Measurements from ENCODE around the gene GTF2IRD1. TPM values are rescaled to one million over a fixed set of nuclear protein-coding genes. Genes with fewer than 3 reads are reported as not detected.
"Not testable (repeated sequence)": the region's sequence is repeated elsewhere in the genome, so short reads cannot be mapped to it uniquely, and the experiment has no call there.

GTF2IRD1 gene
- polyA plus RNA-seq, 3 donors = not detected

DNA sequence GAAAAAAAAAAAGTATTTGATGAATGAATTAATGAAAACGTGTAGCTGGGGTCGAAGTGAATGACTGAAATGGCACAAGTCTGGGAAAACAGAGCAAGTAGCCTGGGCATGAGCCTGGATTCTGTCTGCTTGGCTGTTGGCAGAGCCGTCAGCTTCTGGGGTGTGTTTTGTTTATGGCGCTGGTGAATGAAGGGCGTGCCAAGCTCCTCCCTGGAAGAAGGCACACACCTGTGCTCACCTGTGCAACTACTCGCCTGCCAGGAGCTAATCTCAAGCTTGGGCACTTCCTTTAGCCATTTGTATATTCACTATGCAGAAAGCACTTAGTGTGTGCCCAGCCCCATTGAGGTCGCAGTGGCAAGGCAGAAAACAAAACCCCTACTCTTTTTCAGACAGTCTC lies 74.1 kb downstream of the GTF2IRD1 start:
- Histone ChIP-seq H2AFZ (ENCODE audit: insufficient read depth, low read depth, low read length, poor library complexity, severe bottlenecking) (no peak overlapping the region), H3K79me2 (ENCODE audit: insufficient read depth, low read length) (no peaks in the 10 kb centered on the region), H3K27ac (ENCODE audit: low read depth in 1 of 2, low read length in 2 of 2) (no peak overlapping the region), H3K36me3 (replicated peaks in 1 of 2; ENCODE audit: control insufficient read depth in 1 of 2, insufficient read depth in 2 of 2, low read length in 2 of 2) (no peaks in the 10 kb centered on the region), H4K20me1 (ENCODE audit: insufficient read depth, low read length) (no peaks in the 10 kb centered on the region), H3K9ac (ENCODE audit: insufficient read depth, low read length, poor library complexity, severe bottlenecking) (no peak overlapping the region), H3K4me3 (replicated peaks in 1 of 3; ENCODE audit: low read depth in 2 of 3, low read length in 3 of 3) (no peak overlapping the region), H3K4me1 (ENCODE audit: control insufficient read depth in 1 of 2, insufficient read depth in 2 of 2, low read length in 2 of 2) (no peaks in the 10 kb centered on the region), H3K27me3 (ENCODE audit: control insufficient read depth in 2 of 2, insufficient read depth in 2 of 2, low read length in 2 of 2) (no peaks in the 10 kb centered on the region), H3K4me2 (replicated peaks; ENCODE audit: extremely low read depth, low read length, poor library complexity, severe bottlenecking) (no peak overlapping the region), H3K9me3 (replicated peaks in 1 of 2; ENCODE audit: control insufficient read depth in 1 of 2, insufficient read depth in 1 of 2, low read length in 2 of 2) (no peaks in the 10 kb centered on the region)
- Mint-ChIP-seq H3K4me1 (no peaks in the 10 kb centered on the region), H3K36me3 (no peaks in the 10 kb centered on the region), H3K27ac (peak overlapping the region in 1 of 7 donors; percentile 1), H3K27me3 (ENCODE audit: low read depth in 3 of 3) (peaks cover 0 to 2% (median 0%) of the 10 kb centered on the region in 3 donors), H3K9me3 (peaks cover 0 to under 1% (median 0%) of the 10 kb centered on the region in 7 donors), H3K4me3 (no peak overlapping the region)
- 92% methylated on average over 4 of the region's 7 CpGs for WGBS (ENCODE audit: insufficient coverage)
- intact Hi-C loops (cut with micrococcal nuclease) = no loop called here
- TF ChIP-seq, protein P1, sequence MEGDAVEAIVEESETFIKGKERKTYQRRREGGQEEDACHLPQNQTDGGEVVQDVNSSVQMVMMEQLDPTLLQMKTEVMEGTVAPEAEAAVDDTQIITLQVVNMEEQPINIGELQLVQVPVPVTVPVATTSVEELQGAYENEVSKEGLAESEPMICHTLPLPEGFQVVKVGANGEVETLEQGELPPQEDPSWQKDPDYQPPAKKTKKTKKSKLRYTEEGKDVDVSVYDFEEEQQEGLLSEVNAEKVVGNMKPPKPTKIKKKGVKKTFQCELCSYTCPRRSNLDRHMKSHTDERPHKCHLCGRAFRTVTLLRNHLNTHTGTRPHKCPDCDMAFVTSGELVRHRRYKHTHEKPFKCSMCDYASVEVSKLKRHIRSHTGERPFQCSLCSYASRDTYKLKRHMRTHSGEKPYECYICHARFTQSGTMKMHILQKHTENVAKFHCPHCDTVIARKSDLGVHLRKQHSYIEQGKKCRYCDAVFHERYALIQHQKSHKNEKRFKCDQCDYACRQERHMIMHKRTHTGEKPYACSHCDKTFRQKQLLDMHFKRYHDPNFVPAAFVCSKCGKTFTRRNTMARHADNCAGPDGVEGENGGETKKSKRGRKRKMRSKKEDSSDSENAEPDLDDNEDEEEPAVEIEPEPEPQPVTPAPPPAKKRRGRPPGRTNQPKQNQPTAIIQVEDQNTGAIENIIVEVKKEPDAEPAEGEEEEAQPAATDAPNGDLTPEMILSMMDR (IDR thresholded peaks at IDR 0.05) = no peak
- no peak for DNase-seq

DNA sequence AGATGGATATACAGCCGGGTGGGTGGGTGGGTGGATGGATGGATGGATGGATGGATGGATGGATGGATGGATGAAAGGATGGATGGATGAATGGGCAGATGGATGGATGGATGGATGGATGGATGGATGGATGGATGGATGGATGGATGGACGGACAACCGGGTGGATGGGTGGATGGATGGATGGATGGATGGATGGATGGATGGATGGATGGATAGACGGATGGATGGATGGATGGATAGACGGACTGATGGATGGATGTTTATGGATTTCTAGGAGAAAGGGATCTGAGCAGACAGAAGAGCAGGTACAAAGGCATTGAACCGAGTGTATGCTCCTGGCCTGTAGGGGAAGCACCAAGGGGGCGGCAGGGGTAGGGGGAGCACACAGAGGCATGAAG lies 75.1 kb downstream of the GTF2IRD1 start:
- H3K4me1 ChIP-seq (ENCODE audit: control insufficient read depth in 1 of 2, insufficient read depth in 2 of 2, low read length in 2 of 2); H3K27ac ChIP-seq (ENCODE audit: low read depth in 1 of 2, low read length in 2 of 2); H3K4me2 ChIP-seq (replicated peaks; ENCODE audit: extremely low read depth, low read length, poor library complexity, severe bottlenecking); H3K27me3 ChIP-seq (ENCODE audit: control insufficient read depth in 2 of 2, insufficient read depth in 2 of 2, low read length in 2 of 2); DNase-seq; H3K4me3 Mint-ChIP-seq; H3K79me2 ChIP-seq (ENCODE audit: insufficient read depth, low read length); H2AFZ ChIP-seq (ENCODE audit: insufficient read depth, low read depth, low read length, poor library complexity, severe bottlenecking); intact Hi-C loops (cut with micrococcal nuclease); H3K36me3 ChIP-seq (replicated peaks in 1 of 2; ENCODE audit: control insufficient read depth in 1 of 2, insufficient read depth in 2 of 2, low read length in 2 of 2); H3K9me3 ChIP-seq (replicated peaks in 1 of 2; ENCODE audit: control insufficient read depth in 1 of 2, insufficient read depth in 1 of 2, low read length in 2 of 2); H3K4me3 ChIP-seq (replicated peaks in 1 of 3; ENCODE audit: low read depth in 2 of 3, low read length in 3 of 3); H4K20me1 ChIP-seq (ENCODE audit: insufficient read depth, low read length); H3K9me3 Mint-ChIP-seq; H3K9ac ChIP-seq (ENCODE audit: insufficient read depth, low read length, poor library complexity, severe bottlenecking); H3K27me3 Mint-ChIP-seq (ENCODE audit: low read depth in 3 of 3); H3K36me3 Mint-ChIP-seq; H3K4me1 Mint-ChIP-seq: not testable (repeated sequence)
- WGBS (ENCODE audit: insufficient coverage) = 98% methylated on average over 7 of the region's 7 CpGs
- peak overlapping the region in 1 of 7 donors; percentile 4 for H3K27ac Mint-ChIP-seq

Measured in CD14-positive monocyte (primary cell).